ENCODE data around the gene CUBN.

Gene CUBN

GRCh38 chr10:17094844-17095243, 34.8 kb downstream of the CUBN start:
- no peak overlapping the region for H3K4me3 ChIP-seq (ENCODE audit: low read depth, low read length)
- no peak for TF ChIP-seq CTCF (IDR thresholded peaks at IDR 0.05; ENCODE audit: low read depth, low read length)

GRCh38 chr10:17092986-17093803, 36.4 kb downstream of the CUBN start:
- TF ChIP-seq CTCF (IDR thresholded peaks at IDR 0.05; ENCODE audit: low read depth, low read length), result no peak
- H3K4me3 ChIP-seq (ENCODE audit: low read depth, low read length), result no peak overlapping the region

- TF ChIP-seq CTCF (IDR thresholded peaks at IDR 0.05; ENCODE audit: low read depth, low read length), result no peak
- no peak overlapping the region for H3K4me3 ChIP-seq (ENCODE audit: low read depth, low read length)
These were observed 37.2 kb downstream of the CUBN start for GRCh38 chr10:17092216-17092944.

GRCh38 chr10:17088118-17088806, 41.3 kb downstream of the CUBN start:
- H3K4me3 ChIP-seq (ENCODE audit: low read depth, low read length), result no peak overlapping the region
- TF ChIP-seq CTCF (IDR thresholded peaks at IDR 0.05; ENCODE audit: low read depth, low read length), result no peak

- TF ChIP-seq CTCF (IDR thresholded peaks at IDR 0.05; ENCODE audit: low read depth, low read length), result no peak
- no peak overlapping the region for H3K4me3 ChIP-seq (ENCODE audit: low read depth, low read length)
These were observed 42.7 kb downstream of the CUBN start for GRCh38 chr10:17086865-17087367.

GRCh38 chr10:17085011-17085725, 44.4 kb downstream of the CUBN start:
- H3K4me3 ChIP-seq (ENCODE audit: low read depth, low read length), result no peak overlapping the region
- no peak for TF ChIP-seq CTCF (IDR thresholded peaks at IDR 0.05; ENCODE audit: low read depth, low read length)
